Epithelial cell of alveolus of lung (primary cell): ENCODE measurements around the gene ADAM11. TPM values are rescaled to one million over a fixed set of nuclear protein-coding genes. Genes with fewer than 3 reads are reported as not detected.

ENCODE experiments used
- total RNA-seq: library from RNA; depleted of rRNA; stranded (reverse); fragments of >200 nt; gene quantifications from 2 replicates; pipeline ENCODE4 v1.2.1, GENCODE V29; 2015

Gene ADAM11, protein sequence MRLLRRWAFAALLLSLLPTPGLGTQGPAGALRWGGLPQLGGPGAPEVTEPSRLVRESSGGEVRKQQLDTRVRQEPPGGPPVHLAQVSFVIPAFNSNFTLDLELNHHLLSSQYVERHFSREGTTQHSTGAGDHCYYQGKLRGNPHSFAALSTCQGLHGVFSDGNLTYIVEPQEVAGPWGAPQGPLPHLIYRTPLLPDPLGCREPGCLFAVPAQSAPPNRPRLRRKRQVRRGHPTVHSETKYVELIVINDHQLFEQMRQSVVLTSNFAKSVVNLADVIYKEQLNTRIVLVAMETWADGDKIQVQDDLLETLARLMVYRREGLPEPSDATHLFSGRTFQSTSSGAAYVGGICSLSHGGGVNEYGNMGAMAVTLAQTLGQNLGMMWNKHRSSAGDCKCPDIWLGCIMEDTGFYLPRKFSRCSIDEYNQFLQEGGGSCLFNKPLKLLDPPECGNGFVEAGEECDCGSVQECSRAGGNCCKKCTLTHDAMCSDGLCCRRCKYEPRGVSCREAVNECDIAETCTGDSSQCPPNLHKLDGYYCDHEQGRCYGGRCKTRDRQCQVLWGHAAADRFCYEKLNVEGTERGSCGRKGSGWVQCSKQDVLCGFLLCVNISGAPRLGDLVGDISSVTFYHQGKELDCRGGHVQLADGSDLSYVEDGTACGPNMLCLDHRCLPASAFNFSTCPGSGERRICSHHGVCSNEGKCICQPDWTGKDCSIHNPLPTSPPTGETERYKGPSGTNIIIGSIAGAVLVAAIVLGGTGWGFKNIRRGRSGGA
- total RNA-seq: under 0.01 and 0.64 TPM in 2 replicates

GRCh38 chr17:44758414-44759085 is at the start of gene ADAM11:
TSS of gene ADAM11 (plus strand) at chr17:44758988. CDS start at chr17:44759200, 212 bp downstream.

DNA sequence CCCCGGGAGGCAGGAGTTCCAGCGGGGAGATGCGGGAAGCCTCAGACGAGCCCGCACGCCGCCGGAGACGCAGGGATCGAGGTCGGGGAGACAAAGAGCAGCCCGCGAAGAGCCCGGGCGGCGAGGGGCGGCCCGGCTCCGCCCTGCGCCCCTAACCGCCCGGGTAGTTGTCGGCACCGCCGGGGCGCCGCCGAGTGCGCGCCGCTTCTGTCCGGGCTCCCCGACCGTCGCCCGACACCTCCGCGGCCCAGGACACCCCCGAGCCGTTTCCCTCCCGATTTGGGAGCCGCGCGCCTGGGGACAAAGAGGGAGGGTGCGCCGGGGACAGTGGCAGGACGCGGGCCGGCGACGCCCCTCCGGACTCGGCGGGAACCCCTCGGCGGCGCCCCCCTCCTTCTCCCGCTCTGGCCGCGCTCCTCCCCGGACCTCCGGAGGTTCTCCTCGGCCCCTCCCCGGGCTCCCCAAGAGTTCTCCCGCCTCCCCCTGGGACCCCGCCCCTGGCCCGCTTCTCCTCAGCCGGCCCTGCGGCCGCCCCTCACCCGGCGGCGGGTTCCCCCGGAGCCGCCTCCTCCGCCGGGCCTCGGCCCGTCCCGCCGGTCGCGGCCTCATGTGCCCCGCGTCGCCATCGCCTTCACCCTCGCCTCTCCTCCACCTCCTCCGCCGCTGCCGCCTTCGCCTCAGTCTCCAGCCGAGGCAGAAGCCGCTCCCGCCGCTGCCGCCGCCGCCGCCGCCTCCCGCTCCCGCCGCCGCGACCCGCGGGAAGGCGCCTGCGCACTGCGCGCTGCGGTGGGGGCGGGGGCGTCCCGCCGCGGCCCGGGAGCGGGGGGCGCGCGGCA is 71.0 kb downstream of the ADAM11 start, which contains the start of gene GJC1:
Gene GJC1 (minus strand): TSS at position 765 of the 836 bp plus-strand sequence. CDS start 24,470 bp downstream, outside the sequence.

Other genes starting within 250 kb of the ADAM11 start
- gene FZD2, start 201.5 kb upstream of the ADAM11 start, total RNA-seq: 19.4 and 32.3 TPM in 2 replicates
- 0.13 TPM in 1 of 2 replicates, not detected in the other for gene MEIOC, start 102.5 kb upstream of the ADAM11 start, total RNA-seq
- gene CCDC43, start 69.2 kb upstream of the ADAM11 start, total RNA-seq: 20.6 and 21.2 TPM in 2 replicates
- gene DBF4B, start 50.3 kb upstream of the ADAM11 start, total RNA-seq: 6.1 and 8.2 TPM in 2 replicates
- 23.2 and 29.0 TPM in 2 replicates for gene GJC1, start 71.3 kb downstream of the ADAM11 start, total RNA-seq
- not detected in 2 replicates for gene HIGD1B, start 88.9 kb downstream of the ADAM11 start, total RNA-seq
- gene EFTUD2, start 140.5 kb downstream of the ADAM11 start, total RNA-seq: 70.3 and 76.9 TPM in 2 replicates
- gene GFAP, start 156.5 kb downstream of the ADAM11 start, total RNA-seq: 0.08 and 0.26 TPM in 2 replicates
- 8.0 and 12.4 TPM in 2 replicates for gene KIF18B, start 188.8 kb downstream of the ADAM11 start, total RNA-seq
- gene C1QL1, start 209.3 kb downstream of the ADAM11 start, total RNA-seq: 1.4 and 2.2 TPM in 2 replicates